Sigmoid colon (tissue), 7 donors: ENCODE data around the gene HSPB9. TPM values are rescaled to one million over a fixed set of nuclear protein-coding genes. Genes with fewer than 3 reads are reported as not detected.

Source experiments
- DNase-seq: peaks from one replicate; pipeline ENCODE4 v3.0.0-alpha.2; 2019
- H3K27ac ChIP-seq, 4 donors: fragments of 200-600 bp; sonication (generic); one replicate each; pipeline ENCODE4 v1.5.1; 2016 to 2019; ENCODE audit warnings: mild to moderate bottlenecking in 1 of 4
- H3K27me3 ChIP-seq, 3 donors: fragments of 200-600 bp; sonication (generic); one replicate each; pipeline ENCODE4 v1.5.1; 2019; ENCODE audit warnings: mild to moderate bottlenecking in 1 of 3
- H3K36me3 ChIP-seq, 4 donors: fragments of 200-600 bp; sonication (generic); one replicate each; pipeline ENCODE4 v1.5.1; 2016 to 2019
- H3K4me1 ChIP-seq, 4 donors: fragments of 200-600 bp; sonication (generic); one replicate each; pipeline ENCODE4 v1.5.1; 2017 to 2019
- H3K4me3 ChIP-seq, 4 donors: fragments of 200-600 bp; sonication (generic); one replicate each; pipeline ENCODE4 v1.5.1; 2017 to 2019; ENCODE audit warnings: mild to moderate bottlenecking in 2 of 4, moderate library complexity in 1 of 4
- H3K9me3 ChIP-seq, 4 donors: fragments of 200-600 bp in 3 of 4; sonication (generic) in 3 of 4; one replicate each; pipeline versions ENCODE4 v1.5.1 to v1.6.1; 2013 to 2019
- CTCF ChIP-seq, 4 experiments: fragments of 450-650 bp in 3 of 4; fragments of 200-600 bp in 1 of 4; IDR thresholded peaks; one replicate each; pipeline ENCODE4 v1.5.1; 2016 to 2019; ENCODE audit warnings: antibody characterized with exemption in 4 of 4, mild to moderate bottlenecking in 3 of 4, moderate library complexity in 2 of 4
- EP300 ChIP-seq, 4 donors: sonication (generic); formaldehyde crosslinking; IDR thresholded peaks; one replicate each; pipeline ENCODE4 v1.6.1; 2017; ENCODE audit warnings: antibody characterized with exemption in 4 of 4
- POLR2A ChIP-seq, 2 donors: fragments of 450-650 bp; IDR thresholded peaks; one replicate each; pipeline ENCODE4 v1.6.1; 2016; ENCODE audit warnings: antibody characterized with exemption in 2 of 2, mild to moderate bottlenecking in 2 of 2, moderate library complexity in 2 of 2
- POLR2AphosphoS5 ChIP-seq, 4 donors: sonication (generic); formaldehyde crosslinking; IDR thresholded peaks; one replicate each; pipeline ENCODE4 v1.6.1; 2017; ENCODE audit warnings: antibody characterized with exemption in 4 of 4
- WGBS, 2 donors: extraction: QIAGEN DNeasy Blood & Tissue Kit; methylation state at CpG; one replicate each; pipeline ENCODE4 v1.1.7; 2013; 5-methylcytosine and 5-hydroxymethylcytosine counted together
- intact Hi-C: fragments of 100-400 bp; cut with DNase I; formaldehyde crosslinking; loops from one replicate; pipeline ENCODE4 v1.15.1; 2023
- polyA plus RNA-seq, 3 donors: library from polyadenylated mRNA; stranded (reverse); fragments of 200-250 nt; gene quantifications; one replicate each; pipeline ENCODE4 v1.2.3, GENCODE V29; 2013
- total RNA-seq, 4 donors: library from RNA; depleted of rRNA; stranded (reverse); fragments of >200 nt; gene quantifications; one replicate each; pipeline ENCODE4 v1.1.0, GENCODE V29; 2016
- donor health status: healthy with polysubstance abuse.
- donor health status: Bipolar disorder and iron deficiency.
- donor health status: healthy.

Gene HSPB9
- total and polyA plus RNA-seq, 7 donors: 0.10 to 0.83 (median 0.38) TPM; not detected in 3

- H3K27ac ChIP-seq: no peak overlapping the region
- peaks cover 0 to 34% (median 29%) of the 10 kb centered on the region in 4 donors for H3K4me1 ChIP-seq
- intact Hi-C loops: no loop called here
- 54 to 70% methylated on average over 2 of the region's 2 CpGs for WGBS, 2 donors
- H3K4me3 ChIP-seq: no peak overlapping the region
- TF ChIP-seq CTCF (IDR thresholded peaks at IDR 0.05) (no peak), EP300 (IDR thresholded peaks at IDR 0.05) (no peak), POLR2A (IDR thresholded peaks at IDR 0.05) (no peak), POLR2AphosphoS5 (IDR thresholded peaks at IDR 0.05) (no peak)
- H3K36me3 ChIP-seq: peaks cover 0 to 48% (median 10%) of the 10 kb centered on the region in 4 donors
- no peaks in the 10 kb centered on the region for H3K27me3 ChIP-seq
- no peak for DNase-seq
- no peaks in the 10 kb centered on the region for H3K9me3 ChIP-seq
These were observed 4.1 kb upstream of the HSPB9 start for GRCh38 chr17:42118545-42118944.

DNA sequence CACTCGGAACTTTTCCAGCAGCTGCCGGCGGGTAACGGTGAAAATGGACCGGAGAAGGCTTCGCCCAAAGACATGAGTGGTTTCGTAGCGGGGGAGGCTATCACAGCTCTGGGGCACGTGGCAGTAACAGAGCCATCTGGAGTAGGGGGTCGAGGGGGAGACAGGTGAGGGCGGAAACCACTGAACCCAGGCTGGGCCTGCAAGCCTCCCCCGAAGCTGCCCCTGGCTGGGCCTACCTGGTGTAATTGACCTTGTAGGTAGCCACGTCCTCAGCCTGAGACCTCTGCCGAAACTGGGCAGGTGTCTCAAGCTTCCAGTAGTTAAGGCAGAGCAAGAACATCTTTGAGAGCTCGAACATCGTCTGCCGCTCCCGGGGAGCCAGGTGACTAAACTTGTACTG is 3.3 kb upstream of the HSPB9 start:
- intact Hi-C loops: no loop called here
- Histone ChIP-seq H3K27me3 (no peaks in the 10 kb centered on the region), H3K9me3 (no peaks in the 10 kb centered on the region), H3K27ac (no peak overlapping the region), H3K36me3 (peaks cover 0 to 41% (median 10%) of the 10 kb centered on the region in 4 donors), H3K4me1 (peaks cover 0 to 33% (median 28%) of the 10 kb centered on the region in 4 donors), H3K4me3 (no peak overlapping the region)
- WGBS, 2 donors: 85 to 89% methylated on average over 18 of the region's 18 CpGs
- no peak for DNase-seq
- TF ChIP-seq POLR2AphosphoS5 (IDR thresholded peaks at IDR 0.05) (no peak), EP300 (IDR thresholded peaks at IDR 0.05) (no peak), POLR2A (IDR thresholded peaks at IDR 0.05) (no peak), CTCF (IDR thresholded peaks at IDR 0.05) (no peak)

DNA sequence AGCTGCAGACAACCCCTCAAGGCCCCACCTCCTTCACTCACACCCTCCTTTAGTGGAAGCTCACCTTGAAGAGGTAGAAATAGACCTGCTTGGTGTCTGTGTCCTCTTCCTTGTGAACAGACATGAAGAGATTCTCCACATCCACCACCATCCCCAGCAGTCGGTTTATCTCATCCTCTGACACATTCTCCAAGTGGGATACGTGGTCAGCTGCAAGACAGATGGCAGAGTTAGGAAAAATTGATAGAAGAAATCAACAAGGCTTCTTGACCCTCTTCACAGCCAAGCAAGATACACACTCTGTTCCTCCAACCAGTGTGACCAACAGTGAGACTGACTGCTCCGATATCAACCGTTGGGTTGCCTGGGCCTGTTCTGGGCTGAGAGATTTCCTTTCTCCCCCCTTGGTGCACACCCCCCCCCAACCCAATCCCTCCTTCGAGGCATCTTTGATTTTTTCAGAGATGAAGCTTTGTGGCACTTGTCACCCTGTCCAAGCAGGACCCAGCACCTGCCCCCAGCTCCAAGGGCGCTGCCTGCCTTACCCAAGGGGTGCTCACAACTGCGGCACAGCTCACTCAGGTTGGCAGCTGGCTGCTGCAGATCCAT is 2.3 kb upstream of the HSPB9 start:
- peaks cover 0 to 39% (median 11%) of the 10 kb centered on the region in 4 donors for H3K36me3 ChIP-seq
- H3K4me3 ChIP-seq: peak overlapping the region; percentile 61 to 96 (median 78)
- intact Hi-C loops: no loop called here
- peaks cover 0 to 33% (median 28%) of the 10 kb centered on the region in 4 donors for H3K4me1 ChIP-seq
- H3K27me3 ChIP-seq: no peaks in the 10 kb centered on the region
- H3K27ac ChIP-seq: peak overlapping the region in 1 of 4 donors; percentile 74
- H3K9me3 ChIP-seq: no peaks in the 10 kb centered on the region
- WGBS, 2 donors: 46 to 53% methylated on average over 7 of the region's 7 CpGs
- DNase-seq: no peak
- TF ChIP-seq EP300 (IDR thresholded peaks at IDR 0.05) (no peak), POLR2AphosphoS5 (IDR thresholded peaks at IDR 0.05) (no peak), POLR2A (IDR thresholded peaks at IDR 0.05) (no peak), CTCF (IDR thresholded peaks at IDR 0.05) (no peak)

- H3K9me3 ChIP-seq: no peaks in the 10 kb centered on the region
- H3K27ac ChIP-seq: peak within 1 kb of the TSS; percentile 45 to 76 (median 68)
- peak within 1 kb of the TSS; percentile 61 to 96 (median 78) for H3K4me3 ChIP-seq
- intact Hi-C loops: no loop called here
- peaks cover 0 to 33% (median 28%) of the 10 kb centered on the region in 4 donors for H3K4me1 ChIP-seq
- no peak for TF ChIP-seq CTCF (IDR thresholded peaks at IDR 0.05)
- peak in 3 of 4 donors; percentile 51 to 79 (median 74) for TF ChIP-seq POLR2AphosphoS5 (IDR thresholded peaks at IDR 0.05)
- DNase-seq: peak; percentile 91
- 7% methylated on average over 57 of the region's 57 CpGs for WGBS, 2 donors
- no peaks in the 10 kb centered on the region for H3K27me3 ChIP-seq
- peaks cover 3 to 40% (median 16%) of the 10 kb centered on the region in 4 donors for H3K36me3 ChIP-seq
These were observed 1.5 kb upstream of the HSPB9 start, which contains the start of gene KAT2A for GRCh38 chr17:42120770-42121769. KAT2A (minus strand) TSS chr17:42121367; CDS start chr17:42121304, 63 bp downstream.
